GM10248 (cell line): ENCODE results near the gene CCDC40.

ENCODE experiments used
- CTCF ChIA-PET: fragments of 300-600 bp; sonication (Branson Sonifier 250); formaldehyde crosslinking; extraction: SDS; loops from one replicate; lab custom pipeline; 2021; ENCODE audit warnings: antibody characterized with exemption; lab: Yijun Ruan, JAX
- POLR2A ChIA-PET: fragments of 350-650 bp; sonication (Branson Sonifier 250); formaldehyde crosslinking; extraction: SDS; loops from one replicate; lab custom pipeline; 2020; ENCODE audit warnings: antibody characterized with exemption; lab: Yijun Ruan, JAX
- DNase-seq: peaks from one replicate; pipeline ENCODE4 v3.0.0; 2012; ENCODE audit errors: extremely low spot score
- TF ChIP-seq, protein P1 (sequence below): IDR thresholded peaks from 2 replicates; pipeline ENCODE4 v1.5.1; 2012; ENCODE audit warnings: mild to moderate bottlenecking, low read depth; ENCODE audit errors: extremely low read depth, missing control alignments, control extremely low read depth

Gene CCDC40

GRCh38 chr17:80009391-80010282 is 26.8 kb upstream of the CCDC40 start:
- CTCF ChIA-PET = interaction anchor here (1.0 to 4.9 kb wide), 11 partner anchors 7 to 258 kb away, joined by 3 to 37 read pairs (median 5); partner anchors contain the start of gene CBX4
- POLR2A ChIA-PET = no interaction called here
- no peak for DNase-seq
- TF ChIP-seq, protein P1, sequence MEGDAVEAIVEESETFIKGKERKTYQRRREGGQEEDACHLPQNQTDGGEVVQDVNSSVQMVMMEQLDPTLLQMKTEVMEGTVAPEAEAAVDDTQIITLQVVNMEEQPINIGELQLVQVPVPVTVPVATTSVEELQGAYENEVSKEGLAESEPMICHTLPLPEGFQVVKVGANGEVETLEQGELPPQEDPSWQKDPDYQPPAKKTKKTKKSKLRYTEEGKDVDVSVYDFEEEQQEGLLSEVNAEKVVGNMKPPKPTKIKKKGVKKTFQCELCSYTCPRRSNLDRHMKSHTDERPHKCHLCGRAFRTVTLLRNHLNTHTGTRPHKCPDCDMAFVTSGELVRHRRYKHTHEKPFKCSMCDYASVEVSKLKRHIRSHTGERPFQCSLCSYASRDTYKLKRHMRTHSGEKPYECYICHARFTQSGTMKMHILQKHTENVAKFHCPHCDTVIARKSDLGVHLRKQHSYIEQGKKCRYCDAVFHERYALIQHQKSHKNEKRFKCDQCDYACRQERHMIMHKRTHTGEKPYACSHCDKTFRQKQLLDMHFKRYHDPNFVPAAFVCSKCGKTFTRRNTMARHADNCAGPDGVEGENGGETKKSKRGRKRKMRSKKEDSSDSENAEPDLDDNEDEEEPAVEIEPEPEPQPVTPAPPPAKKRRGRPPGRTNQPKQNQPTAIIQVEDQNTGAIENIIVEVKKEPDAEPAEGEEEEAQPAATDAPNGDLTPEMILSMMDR = no peak

GRCh38 chr17:80010283-80010858 is 26.1 kb upstream of the CCDC40 start:
- ChIA-PET CTCF (interaction anchor here (0.8 kb wide), 1 partner anchor 269 kb away, joined by 3 read pairs; no protein-coding TSS in a partner anchor), POLR2A (no interaction called here)
- TF ChIP-seq, protein P1 = no peak
- no peak for DNase-seq

- CTCF ChIA-PET = no interaction called here
- TF ChIP-seq, protein P1 = no peak
- no peak for DNase-seq
- POLR2A ChIA-PET = no interaction called here
Observed at GRCh38 chr17:80011989-80012555, 24.4 kb upstream of the CCDC40 start.

DNA sequence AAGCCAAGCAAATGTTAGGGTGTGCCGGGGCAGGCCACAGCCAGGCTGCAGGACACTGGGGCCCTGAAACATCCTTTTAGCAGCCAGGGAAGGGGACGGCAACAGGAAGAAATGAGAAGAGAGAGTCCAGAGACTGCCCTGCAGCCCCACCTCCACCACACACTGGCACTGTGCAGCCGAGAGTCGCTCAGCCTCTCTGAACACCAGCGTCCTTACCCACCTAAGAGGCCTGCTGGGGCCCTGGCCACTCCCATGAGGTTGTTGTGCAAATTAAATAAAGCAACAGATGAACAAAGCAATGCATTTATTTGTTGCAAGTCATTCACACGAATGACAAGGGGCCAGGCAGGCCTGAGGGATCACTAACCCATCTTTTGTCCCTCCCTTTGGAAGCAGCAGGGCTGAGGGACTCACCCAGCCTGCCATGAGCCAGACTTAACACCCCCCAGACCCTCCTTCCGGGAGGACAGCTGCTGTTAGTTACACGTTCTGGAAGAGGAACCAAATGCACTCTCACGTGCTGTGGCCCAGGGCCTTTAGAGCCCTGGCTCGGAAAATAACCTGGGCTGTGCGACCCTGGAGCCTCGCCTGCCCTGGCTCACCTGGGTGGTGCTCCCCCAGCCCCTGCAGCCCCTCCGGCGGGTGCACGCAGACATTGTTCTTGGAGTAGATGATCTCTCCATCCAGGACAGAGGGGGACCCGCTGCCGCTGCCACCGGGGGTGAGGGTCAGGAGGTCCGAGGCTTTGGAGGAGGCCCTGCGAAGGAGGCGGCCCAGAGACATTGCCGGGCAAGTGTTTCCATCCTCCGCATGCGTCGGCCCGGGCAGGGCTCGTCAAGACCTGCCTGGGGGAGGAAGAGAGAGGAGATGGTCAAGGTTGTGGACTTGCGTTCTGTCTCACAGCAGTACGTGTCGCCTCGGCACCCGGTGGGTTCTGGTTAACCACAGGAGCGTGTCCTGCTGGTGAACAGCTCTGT is 23.4 kb upstream of the CCDC40 start:
- ChIA-PET POLR2A (no interaction called here), CTCF (no interaction called here)
- TF ChIP-seq, protein P1 = no peak
- no peak for DNase-seq

- ChIA-PET CTCF (interaction anchor here (1.2 to 4.4 kb wide), 2 partner anchors 10 to 65 kb away, joined by 3 to 37 read pairs; no protein-coding TSS in a partner anchor), POLR2A (no interaction called here)
- no peak for DNase-seq
- TF ChIP-seq, protein P1 = no peak
Observed at GRCh38 chr17:80017226-80018010, 19.0 kb upstream of the CCDC40 start.
